GM19193 (cell line): Measurements from ENCODE around the gene GANC.

ENCODE experiments used
- POLR2A ChIP-seq: IDR thresholded peaks from 4 replicates; pipeline ENCODE4 v1.6.1; 2011; ENCODE audit not compliant: insufficient read depth, insufficient read length; ENCODE audit errors: extremely low read depth

Gene GANC

GRCh38 chr15:42273900-42274701, 1.1 kb downstream of the GANC start:
- TF ChIP-seq POLR2A, result no peak

GRCh38 chr15:42274702-42274989, 1.6 kb downstream of the GANC start:
- TF ChIP-seq POLR2A, result no peak

- TF ChIP-seq POLR2A, result no peak
Observed at GRCh38 chr15:42275780-42276391, 2.9 kb downstream of the GANC start.

DNA sequence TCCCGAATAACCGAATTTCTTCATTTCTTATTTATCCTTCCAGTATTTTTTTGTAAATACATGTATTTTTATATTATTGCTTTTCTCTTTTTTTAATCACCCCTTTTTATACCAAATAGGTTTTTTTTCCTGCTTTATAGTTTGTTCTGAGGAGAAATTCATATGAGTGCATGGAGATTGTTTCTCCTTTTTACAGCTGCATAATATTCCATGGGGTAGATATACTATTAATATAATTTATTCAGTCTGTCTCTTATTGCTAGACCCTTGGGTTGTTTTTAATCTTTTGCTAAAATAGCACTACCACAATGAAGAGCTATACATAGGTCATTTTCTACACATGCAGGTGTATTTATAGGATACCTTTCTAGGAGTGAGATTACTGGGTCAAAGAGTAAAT, 3.8 kb downstream of the GANC start:
- no peak for TF ChIP-seq POLR2A

DNA sequence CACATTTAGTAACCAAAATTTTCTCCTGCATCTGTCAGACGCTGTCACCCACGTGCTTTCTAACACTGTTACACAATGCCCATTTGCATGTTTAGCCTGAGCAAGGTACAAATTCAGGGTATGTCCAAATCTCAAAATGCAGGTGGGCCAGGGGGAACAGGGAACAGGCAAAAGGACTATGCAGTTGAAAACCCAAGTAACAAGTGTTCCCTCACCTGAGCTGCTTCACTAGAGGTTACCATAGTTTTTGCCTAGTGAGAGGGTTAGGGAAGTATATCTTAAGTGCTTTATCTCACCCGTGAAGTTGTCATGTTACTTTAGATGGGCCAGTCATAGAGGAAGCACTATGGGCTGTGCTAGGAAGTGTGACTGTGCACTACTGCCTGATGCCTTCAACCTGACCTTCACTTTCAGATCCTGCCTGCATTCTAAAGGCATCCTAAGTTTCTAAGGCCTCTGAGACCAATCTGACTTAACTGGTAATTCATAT, 6.3 kb downstream of the GANC start:
- no peak for TF ChIP-seq POLR2A

GRCh38 chr15:42282344-42282743, 9.3 kb downstream of the GANC start:
- no peak for TF ChIP-seq POLR2A

- TF ChIP-seq POLR2A, result no peak
Observed at GRCh38 chr15:42282926-42283325, 9.9 kb downstream of the GANC start.

- no peak for TF ChIP-seq POLR2A
Observed at GRCh38 chr15:42283671-42284070, 10.7 kb downstream of the GANC start.

GRCh38 chr15:42284551-42284950, 11.6 kb downstream of the GANC start:
- TF ChIP-seq POLR2A, result no peak

- TF ChIP-seq POLR2A, result no peak
Observed at GRCh38 chr15:42285034-42285433, 12.0 kb downstream of the GANC start.

DNA sequence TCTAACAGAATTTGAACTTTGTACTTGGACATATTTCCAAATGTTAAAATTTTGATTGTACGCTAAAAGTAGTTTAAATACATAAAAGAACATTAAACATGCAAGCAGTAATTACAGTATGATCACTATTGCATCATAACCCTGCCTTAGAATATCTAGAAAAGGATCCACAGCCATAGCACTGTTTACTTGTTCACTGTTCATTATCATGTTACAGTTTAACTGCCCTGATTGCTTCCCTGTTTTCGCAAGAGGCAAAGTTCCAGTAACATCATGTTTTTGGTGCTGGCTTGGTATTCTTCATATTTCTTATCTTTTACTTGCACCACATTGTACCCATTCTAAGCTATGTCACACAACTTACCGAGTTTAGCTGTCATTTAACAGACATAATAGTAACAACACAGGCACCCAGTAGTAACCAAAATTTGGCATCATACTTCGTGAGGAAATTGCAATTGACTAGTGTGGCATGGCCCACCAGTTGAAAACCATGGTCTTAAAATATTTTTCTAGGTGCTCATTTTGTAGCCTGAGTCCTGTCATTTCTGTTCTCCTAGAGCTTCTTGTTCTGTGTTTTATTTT, 13.5 kb downstream of the GANC start:
- no peak for TF ChIP-seq POLR2A

DNA sequence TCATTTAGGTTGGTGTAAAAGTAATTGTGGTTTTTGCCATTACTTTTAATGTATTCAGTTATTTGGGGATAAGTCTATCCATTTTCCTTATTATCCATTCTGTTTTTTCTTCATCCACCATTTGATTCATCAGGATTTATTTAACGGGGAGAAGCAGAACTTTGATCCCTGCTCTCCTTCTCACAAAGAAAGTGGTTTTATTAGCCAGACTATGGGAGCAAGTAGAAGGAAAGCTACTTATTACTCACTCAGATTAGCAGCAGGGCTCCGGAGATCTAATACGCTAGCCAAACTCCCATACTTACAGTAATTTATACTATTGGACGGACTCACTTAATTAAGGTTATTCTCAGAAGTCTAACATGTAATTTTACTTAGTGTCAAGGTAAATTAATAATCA, 14.9 kb downstream of the GANC start:
- TF ChIP-seq POLR2A, result no peak

GRCh38 chr15:42289166-42289565, 16.2 kb downstream of the GANC start:
- TF ChIP-seq POLR2A, result no peak

- TF ChIP-seq POLR2A, result no peak
Observed at GRCh38 chr15:42306681-42307080, 33.7 kb downstream of the GANC start.

DNA sequence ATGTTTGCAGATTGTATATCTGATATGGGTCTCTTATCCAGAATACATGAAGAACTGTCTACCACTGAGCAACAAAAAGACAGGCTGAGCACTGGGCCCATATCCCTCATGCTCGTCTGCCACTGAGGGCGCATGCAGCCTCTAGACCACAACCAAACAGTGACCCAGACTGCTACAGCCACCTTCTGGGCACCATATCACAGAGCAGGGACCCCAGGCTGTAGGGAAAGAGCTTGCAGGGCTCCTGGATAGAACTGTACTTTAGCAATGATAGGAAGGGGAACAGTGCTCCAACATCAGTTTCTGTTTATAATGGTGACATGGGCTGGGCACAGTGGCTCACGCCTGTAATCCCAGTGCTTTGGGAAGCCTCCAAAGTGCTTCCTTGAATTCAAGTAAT, 40.5 kb downstream of the GANC start:
- TF ChIP-seq POLR2A, result no peak

- no peak for TF ChIP-seq POLR2A
Observed at GRCh38 chr15:42314818-42315217, 41.8 kb downstream of the GANC start.

DNA sequence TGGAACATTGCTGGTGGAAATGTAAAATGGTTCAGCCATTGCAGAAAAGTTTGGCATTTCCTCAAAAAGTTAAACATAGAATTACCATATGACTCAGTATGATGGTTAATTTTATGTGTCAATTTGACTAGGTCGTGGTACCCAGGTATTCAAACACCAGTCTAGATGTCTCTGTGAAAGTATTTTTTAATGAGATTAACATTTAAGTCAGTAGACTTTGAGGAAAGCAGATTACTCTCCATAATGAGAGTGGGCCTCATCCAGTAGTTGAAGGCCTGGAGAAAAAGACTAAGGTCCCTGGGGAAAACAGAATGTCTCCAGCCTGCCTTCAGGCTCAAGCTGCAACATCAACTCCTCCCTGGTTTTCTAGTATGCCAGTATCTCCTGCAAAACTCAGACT, 42.5 kb downstream of the GANC start:
- no peak for TF ChIP-seq POLR2A

GRCh38 chr15:42319206-42319605, 46.2 kb downstream of the GANC start:
- no peak for TF ChIP-seq POLR2A
